Measurements from ENCODE around the gene ARHGAP22. TPM values are rescaled to one million over a fixed set of nuclear protein-coding genes. Genes with fewer than 3 reads are reported as not detected.

ARHGAP22 gene
- total RNA-seq, 1 experiment from 2014 or later = not detected

- H3K36me3 ChIP-seq = no peaks in the 10 kb centered on the region
- no peaks in the 10 kb centered on the region for H3K9me3 ChIP-seq (replicated peaks)
- H3K4me3 ChIP-seq = no peak overlapping the region
- no peaks in the 10 kb centered on the region for H3K27me3 ChIP-seq
- H3K4me1 ChIP-seq = no peaks in the 10 kb centered on the region
- H3K27ac ChIP-seq = no peak overlapping the region
- no peak for DNase-seq
Measured at GRCh38 chr10:48638739-48639527, 34.1 kb upstream of the ARHGAP22 start.

- H3K27ac ChIP-seq = no peak overlapping the region
- no peak for DNase-seq
- no peaks in the 10 kb centered on the region for H3K27me3 ChIP-seq
- H3K4me3 ChIP-seq = no peak overlapping the region
- no peaks in the 10 kb centered on the region for H3K36me3 ChIP-seq
- no peaks in the 10 kb centered on the region for H3K4me1 ChIP-seq
- H3K9me3 ChIP-seq (replicated peaks) = no peaks in the 10 kb centered on the region
Measured at GRCh38 chr10:48638158-48638557, 33.3 kb upstream of the ARHGAP22 start.

GRCh38 chr10:48636901-48637300 is 32.0 kb upstream of the ARHGAP22 start:
- H3K4me3 ChIP-seq = no peak overlapping the region
- H3K4me1 ChIP-seq = no peaks in the 10 kb centered on the region

GRCh38 chr10:48636231-48636630 is 31.4 kb upstream of the ARHGAP22 start:
- H3K36me3 ChIP-seq = no peaks in the 10 kb centered on the region
- H3K27ac ChIP-seq = no peak overlapping the region
- no peaks in the 10 kb centered on the region for H3K9me3 ChIP-seq (replicated peaks)
- H3K4me3 ChIP-seq = no peak overlapping the region
- no peak for DNase-seq
- no peaks in the 10 kb centered on the region for H3K4me1 ChIP-seq
- no peaks in the 10 kb centered on the region for H3K27me3 ChIP-seq

More at GRCh38 chr10:48636901-48637300, 32.0 kb upstream of the ARHGAP22 start:
- H3K27ac ChIP-seq = no peak overlapping the region
- no peaks in the 10 kb centered on the region for H3K9me3 ChIP-seq (replicated peaks)
- H3K36me3 ChIP-seq = no peaks in the 10 kb centered on the region
- no peak for DNase-seq
- H3K27me3 ChIP-seq = no peaks in the 10 kb centered on the region

- Histone ChIP-seq H3K36me3 (no peaks in the 10 kb centered on the region), H3K27me3 (no peaks in the 10 kb centered on the region), H3K4me3 (no peak overlapping the region), H3K9me3 (replicated peaks) (no peaks in the 10 kb centered on the region), H3K4me1 (no peaks in the 10 kb centered on the region), H3K27ac (no peak overlapping the region)
- no peak for DNase-seq
Measured at GRCh38 chr10:48634984-48635557, 30.2 kb upstream of the ARHGAP22 start.

GRCh38 chr10:48634198-48634983 is 29.5 kb upstream of the ARHGAP22 start:
- Histone ChIP-seq H3K9me3 (replicated peaks) (no peaks in the 10 kb centered on the region), H3K4me1 (no peaks in the 10 kb centered on the region), H3K36me3 (no peaks in the 10 kb centered on the region), H3K4me3 (no peak overlapping the region), H3K27ac (no peak overlapping the region), H3K27me3 (no peaks in the 10 kb centered on the region)
- DNase-seq = no peak

- Histone ChIP-seq H3K9me3 (replicated peaks) (no peaks in the 10 kb centered on the region), H3K4me1 (no peaks in the 10 kb centered on the region), H3K27me3 (no peaks in the 10 kb centered on the region), H3K36me3 (no peaks in the 10 kb centered on the region), H3K27ac (no peak overlapping the region), H3K4me3 (no peak overlapping the region)
- no peak for DNase-seq
Measured at GRCh38 chr10:48633381-48634197, 28.7 kb upstream of the ARHGAP22 start.

- Histone ChIP-seq H3K27me3 (no peaks in the 10 kb centered on the region), H3K9me3 (replicated peaks) (no peaks in the 10 kb centered on the region), H3K4me3 (no peak overlapping the region), H3K4me1 (no peaks in the 10 kb centered on the region), H3K27ac (no peak overlapping the region), H3K36me3 (no peaks in the 10 kb centered on the region)
- DNase-seq = no peak
Measured at GRCh38 chr10:48632166-48632565, 27.3 kb upstream of the ARHGAP22 start.

- Histone ChIP-seq H3K4me1 (no peaks in the 10 kb centered on the region), H3K4me3 (no peak overlapping the region), H3K36me3 (no peaks in the 10 kb centered on the region), H3K27ac (no peak overlapping the region), H3K27me3 (no peaks in the 10 kb centered on the region), H3K9me3 (replicated peaks) (no peaks in the 10 kb centered on the region)
- no peak for DNase-seq
Measured at GRCh38 chr10:48627984-48628609, 23.2 kb upstream of the ARHGAP22 start.

- no peak for DNase-seq
- Histone ChIP-seq H3K4me3 (no peak overlapping the region), H3K27ac (no peak overlapping the region), H3K4me1 (no peaks in the 10 kb centered on the region), H3K27me3 (no peaks in the 10 kb centered on the region), H3K36me3 (no peaks in the 10 kb centered on the region), H3K9me3 (replicated peaks) (no peaks in the 10 kb centered on the region)
Measured at GRCh38 chr10:48626986-48627731, 22.3 kb upstream of the ARHGAP22 start.

- H3K27me3 ChIP-seq = no peaks in the 10 kb centered on the region
- H3K9me3 ChIP-seq (replicated peaks) = no peaks in the 10 kb centered on the region
- no peaks in the 10 kb centered on the region for H3K36me3 ChIP-seq
- DNase-seq = no peak
- H3K4me1 ChIP-seq = no peaks in the 10 kb centered on the region
- H3K4me3 ChIP-seq = no peak overlapping the region
- no peak overlapping the region for H3K27ac ChIP-seq
Measured at GRCh38 chr10:48626447-48626846, 21.6 kb upstream of the ARHGAP22 start.

GRCh38 chr10:48625826-48626134 is 20.9 kb upstream of the ARHGAP22 start:
- Histone ChIP-seq H3K27ac (no peak overlapping the region), H3K4me3 (no peak overlapping the region), H3K9me3 (replicated peaks) (no peaks in the 10 kb centered on the region), H3K36me3 (no peaks in the 10 kb centered on the region), H3K27me3 (no peaks in the 10 kb centered on the region), H3K4me1 (no peaks in the 10 kb centered on the region)
- no peak for DNase-seq

GRCh38 chr10:48623607-48624132 is 18.8 kb upstream of the ARHGAP22 start:
- H3K27ac ChIP-seq = no peak overlapping the region
- no peaks in the 10 kb centered on the region for H3K9me3 ChIP-seq (replicated peaks)
- no peaks in the 10 kb centered on the region for H3K4me1 ChIP-seq
- no peak for DNase-seq
- no peaks in the 10 kb centered on the region for H3K36me3 ChIP-seq
- no peaks in the 10 kb centered on the region for H3K27me3 ChIP-seq
- H3K4me3 ChIP-seq = no peak overlapping the region

GRCh38 chr10:48623009-48623408 is 18.1 kb upstream of the ARHGAP22 start:
- no peak overlapping the region for H3K27ac ChIP-seq
- no peak overlapping the region for H3K4me3 ChIP-seq
- no peaks in the 10 kb centered on the region for H3K27me3 ChIP-seq
- no peaks in the 10 kb centered on the region for H3K36me3 ChIP-seq
- no peak for DNase-seq
- H3K4me1 ChIP-seq = no peaks in the 10 kb centered on the region
- H3K9me3 ChIP-seq (replicated peaks) = no peaks in the 10 kb centered on the region
